ENCODE measurements around the gene TMOD1. TPM values are rescaled to one million over a fixed set of nuclear protein-coding genes. Genes with fewer than 3 reads are reported as not detected.
A peak's percentile ranks its signal among the peaks of the same experiment; 100 is the strongest.

Gene TMOD1
- polyA plus RNA-seq, 1 donor, result 145 TPM

GRCh38 chr9:97500263-97500662, 1.2 kb upstream of the TMOD1 start:
- no peak for DNase-seq

GRCh38 chr9:97500765-97501176, 695 bp upstream of the TMOD1 start:
- DNase-seq, result no peak

- DNase-seq, result no peak
Observed at GRCh38 chr9:97501972-97502221, 431 bp downstream of the TMOD1 start.

GRCh38 chr9:97502222-97502983, 937 bp downstream of the TMOD1 start:
- DNase-seq, result no peak

- DNase-seq, result peak; percentile 4
Observed at GRCh38 chr9:97502984-97503861, 1.8 kb downstream of the TMOD1 start.

GRCh38 chr9:97503862-97504210, 2.4 kb downstream of the TMOD1 start:
- no peak for DNase-seq

GRCh38 chr9:97504381-97505216, 3.1 kb downstream of the TMOD1 start:
- DNase-seq, result no peak

GRCh38 chr9:97505845-97506244, 4.4 kb downstream of the TMOD1 start:
- no peak for DNase-seq

- no peak for DNase-seq
Observed at GRCh38 chr9:97506306-97506705, 4.8 kb downstream of the TMOD1 start.

GRCh38 chr9:97506787-97507186, 5.3 kb downstream of the TMOD1 start:
- DNase-seq, result no peak

GRCh38 chr9:97507428-97507984, 6.0 kb downstream of the TMOD1 start:
- DNase-seq, result no peak

- DNase-seq, result no peak
Observed at GRCh38 chr9:97508852-97509251, 7.4 kb downstream of the TMOD1 start.

GRCh38 chr9:97510797-97511654, 9.6 kb downstream of the TMOD1 start:
- no peak for DNase-seq

GRCh38 chr9:97511655-97512427, 10.4 kb downstream of the TMOD1 start:
- no peak for DNase-seq

- DNase-seq, result no peak
Observed at GRCh38 chr9:97512966-97513560, 11.6 kb downstream of the TMOD1 start.

- DNase-seq, result no peak
Observed at GRCh38 chr9:97514531-97514930, 13.1 kb downstream of the TMOD1 start.

GRCh38 chr9:97515662-97516061, 14.2 kb downstream of the TMOD1 start:
- no peak for DNase-seq

GRCh38 chr9:97516111-97516510, 14.6 kb downstream of the TMOD1 start:
- DNase-seq, result no peak

- DNase-seq, result no peak
Observed at GRCh38 chr9:97517331-97518089, 16.0 kb downstream of the TMOD1 start.

All from hindlimb muscle (tissue), 1 donor.